Hindlimb muscle (tissue), 1 donor: Measurements from ENCODE around the gene CASTOR1. TPM values are rescaled to one million over a fixed set of nuclear protein-coding genes. Genes with fewer than 3 reads are reported as not detected.

Experiments
- DNase-seq: peaks from one replicate; pipeline ENCODE4 v3.0.0-alpha.2; 2013
- polyA plus RNA-seq: library from polyadenylated mRNA; unstranded; fragments of 120-200 nt; gene quantifications from one replicate; pipeline ENCODE4 v1.2.1, GENCODE V29; 2013; ENCODE audit not compliant: insufficient read length

Gene CASTOR1
- polyA plus RNA-seq, 1 donor, result 5.4 TPM

GRCh38 chr22:30318799-30319419 lies 29.6 kb upstream of the CASTOR1 start:
- no peak for DNase-seq

GRCh38 chr22:30317778-30318177 lies 28.5 kb upstream of the CASTOR1 start:
- DNase-seq, result no peak

GRCh38 chr22:30315962-30316576 lies 26.8 kb upstream of the CASTOR1 start:
- no peak for DNase-seq

- DNase-seq, result no peak
These were observed 25.6 kb upstream of the CASTOR1 start for GRCh38 chr22:30314915-30315314.

- DNase-seq, result no peak
These were observed 24.4 kb upstream of the CASTOR1 start for GRCh38 chr22:30313527-30314363.

GRCh38 chr22:30312053-30312452 lies 22.7 kb upstream of the CASTOR1 start:
- no peak for DNase-seq

- no peak for DNase-seq
These were observed 21.8 kb upstream of the CASTOR1 start for GRCh38 chr22:30310881-30311771.

- no peak for DNase-seq
These were observed 20.8 kb upstream of the CASTOR1 start for GRCh38 chr22:30309951-30310741.

- no peak for DNase-seq
These were observed 19.4 kb upstream of the CASTOR1 start for GRCh38 chr22:30308518-30309230.

GRCh38 chr22:30308093-30308492 lies 18.8 kb upstream of the CASTOR1 start:
- DNase-seq, result no peak

- DNase-seq, result no peak
These were observed 17.8 kb upstream of the CASTOR1 start for GRCh38 chr22:30307041-30307574.

GRCh38 chr22:30306627-30307011 lies 17.3 kb upstream of the CASTOR1 start:
- DNase-seq, result no peak

GRCh38 chr22:30305906-30306626 lies 16.8 kb upstream of the CASTOR1 start:
- DNase-seq, result no peak

GRCh38 chr22:30305519-30305905 lies 16.2 kb upstream of the CASTOR1 start:
- peak; percentile 67 for DNase-seq

GRCh38 chr22:30304495-30305244 lies 15.4 kb upstream of the CASTOR1 start:
- no peak for DNase-seq

- no peak for DNase-seq
These were observed 13.5 kb upstream of the CASTOR1 start for GRCh38 chr22:30302810-30303138.

- no peak for DNase-seq
These were observed 12.9 kb upstream of the CASTOR1 start for GRCh38 chr22:30301995-30302809.

GRCh38 chr22:30299322-30299721 lies 10.0 kb upstream of the CASTOR1 start:
- DNase-seq, result no peak
